ENCODE data around the gene CTAG1A.
"Not testable (repeated sequence)": the region's sequence is repeated elsewhere in the genome, so short reads cannot be mapped to it uniquely, and the experiment has no call there.

DNA sequence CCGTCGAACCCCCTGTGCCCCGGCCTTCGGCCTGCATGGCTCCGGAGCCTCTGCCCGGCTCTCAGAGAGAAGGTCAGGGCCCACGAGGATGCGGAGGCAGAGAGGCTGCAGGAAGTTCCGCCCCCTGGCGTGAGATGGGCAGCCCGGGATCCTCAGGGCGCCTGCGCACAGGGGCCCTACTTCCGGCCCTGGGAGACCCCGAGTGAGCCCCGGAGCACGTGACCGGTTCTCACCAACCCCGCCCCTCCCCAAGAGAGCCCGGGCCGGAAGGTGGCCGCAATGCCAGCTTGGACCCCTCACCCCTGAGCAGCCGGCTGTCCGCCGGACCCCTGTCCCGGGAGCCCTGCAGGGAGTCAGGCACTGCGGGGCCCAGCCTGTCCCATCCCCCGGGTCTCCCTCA, 34.2 kb downstream of the CTAG1A start, which contains the start of gene CTAG1B:
- TF ChIP-seq RFX5 (IDR thresholded peaks at IDR 0.05); RARB (CRISPR knock-in tag; IDR thresholded peaks at IDR 0.05); CEBPB (IDR thresholded peaks at IDR 0.05); JUN (IDR thresholded peaks at IDR 0.05): not testable (repeated sequence)
- TF ChIP-seq, protein P1, sequence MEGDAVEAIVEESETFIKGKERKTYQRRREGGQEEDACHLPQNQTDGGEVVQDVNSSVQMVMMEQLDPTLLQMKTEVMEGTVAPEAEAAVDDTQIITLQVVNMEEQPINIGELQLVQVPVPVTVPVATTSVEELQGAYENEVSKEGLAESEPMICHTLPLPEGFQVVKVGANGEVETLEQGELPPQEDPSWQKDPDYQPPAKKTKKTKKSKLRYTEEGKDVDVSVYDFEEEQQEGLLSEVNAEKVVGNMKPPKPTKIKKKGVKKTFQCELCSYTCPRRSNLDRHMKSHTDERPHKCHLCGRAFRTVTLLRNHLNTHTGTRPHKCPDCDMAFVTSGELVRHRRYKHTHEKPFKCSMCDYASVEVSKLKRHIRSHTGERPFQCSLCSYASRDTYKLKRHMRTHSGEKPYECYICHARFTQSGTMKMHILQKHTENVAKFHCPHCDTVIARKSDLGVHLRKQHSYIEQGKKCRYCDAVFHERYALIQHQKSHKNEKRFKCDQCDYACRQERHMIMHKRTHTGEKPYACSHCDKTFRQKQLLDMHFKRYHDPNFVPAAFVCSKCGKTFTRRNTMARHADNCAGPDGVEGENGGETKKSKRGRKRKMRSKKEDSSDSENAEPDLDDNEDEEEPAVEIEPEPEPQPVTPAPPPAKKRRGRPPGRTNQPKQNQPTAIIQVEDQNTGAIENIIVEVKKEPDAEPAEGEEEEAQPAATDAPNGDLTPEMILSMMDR (IDR thresholded peaks at IDR 0.05), result not testable (repeated sequence)
- TF ChIP-seq, protein P2, sequence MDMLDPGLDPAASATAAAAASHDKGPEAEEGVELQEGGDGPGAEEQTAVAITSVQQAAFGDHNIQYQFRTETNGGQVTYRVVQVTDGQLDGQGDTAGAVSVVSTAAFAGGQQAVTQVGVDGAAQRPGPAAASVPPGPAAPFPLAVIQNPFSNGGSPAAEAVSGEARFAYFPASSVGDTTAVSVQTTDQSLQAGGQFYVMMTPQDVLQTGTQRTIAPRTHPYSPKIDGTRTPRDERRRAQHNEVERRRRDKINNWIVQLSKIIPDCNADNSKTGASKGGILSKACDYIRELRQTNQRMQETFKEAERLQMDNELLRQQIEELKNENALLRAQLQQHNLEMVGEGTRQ (IDR thresholded peaks at IDR 0.05), result not testable (repeated sequence)
